A673 (cell line): ENCODE measurements around the gene SRSF10. TPM values are rescaled to one million over a fixed set of nuclear protein-coding genes. Genes with fewer than 3 reads are reported as not detected.

Experiments
- BruUV-seq: library from RNA; stranded (reverse); fragments of 400-500 nt; replicated peaks from 2 replicates; lab custom pipeline; 2021; lab: Mats Ljungman, UMichigan
- CTCF ChIA-PET: fragments of 300-600 bp; sonication (Branson Sonifier 250); formaldehyde crosslinking; loops from one replicate; lab custom pipeline; 2022; ENCODE audit warnings: antibody characterized with exemption; lab: Charles Lee
- POLR2A ChIA-PET: fragments of 300-600 bp; sonication (Branson Sonifier 250); formaldehyde crosslinking; loops from one replicate; lab custom pipeline; 2022; ENCODE audit warnings: antibody characterized with exemption; ENCODE audit not compliant: low non-redundant PET; lab: Charles Lee
- DNase-seq: peaks from one replicate; pipeline ENCODE4 v3.0.0-alpha.2; 2015; ENCODE audit warnings: low spot score
- H3K27ac ChIP-seq: fragments of 200-600 bp; sonication (generic); 2 replicates; pipeline ENCODE4 v1.5.1; 2016; ENCODE audit warnings: mixed run types, low read depth, mild to moderate bottlenecking, mixed read lengths, antibody characterized with exemption, low read length; ENCODE audit not compliant: poor library complexity, severe bottlenecking
- H3K27me3 ChIP-seq: fragments of 200-600 bp; sonication (generic); replicated peaks from 2 replicates; pipeline ENCODE4 v1.6.1; 2017; ENCODE audit warnings: mixed run types, low read depth, mild to moderate bottlenecking, mixed read lengths, antibody characterized with exemption, low read length; ENCODE audit not compliant: insufficient read depth, poor library complexity
- H3K36me3 ChIP-seq: fragments of 200-600 bp; sonication (generic); 2 replicates; pipeline ENCODE4 v1.6.1; 2016; ENCODE audit warnings: mixed run types, mild to moderate bottlenecking, mixed read lengths, antibody characterized with exemption, low read length; ENCODE audit not compliant: insufficient read depth, poor library complexity, severe bottlenecking
- H3K4me1 ChIP-seq: fragments of 200-600 bp; sonication (generic); 2 replicates; pipeline ENCODE4 v1.6.1; 2017; ENCODE audit warnings: mixed run types, mild to moderate bottlenecking, mixed read lengths, antibody characterized with exemption, low read length; ENCODE audit not compliant: insufficient read depth, poor library complexity, severe bottlenecking
- H3K4me3 ChIP-seq: fragments of 200-600 bp; sonication (generic); 2 replicates; pipeline ENCODE4 v1.5.1; 2016; ENCODE audit warnings: low read depth, mixed run types, mild to moderate bottlenecking, mixed read lengths, low read length; ENCODE audit not compliant: poor library complexity, severe bottlenecking
- H3K9me3 ChIP-seq: fragments of 200-600 bp; sonication (generic); 2 replicates; pipeline ENCODE4 v1.6.1; 2016; ENCODE audit warnings: mixed run types, low read depth, mild to moderate bottlenecking, mixed read lengths, antibody characterized with exemption, low read length; ENCODE audit not compliant: poor library complexity, severe bottlenecking
- CTCF ChIP-seq: fragments of 300-800, 200-600 bp; sonication (generic); conservative IDR thresholded peaks from 2 replicates; pipeline ENCODE4 v1.5.1; 2017; ENCODE audit warnings: low read depth, mild to moderate bottlenecking, antibody characterized with exemption, low read length, moderate library complexity, mixed read lengths
- EZH2 ChIP-seq: fragments of 200-600 bp; sonication (generic); IDR thresholded peaks from 2 replicates; pipeline ENCODE4 v1.6.1; 2017; ENCODE audit warnings: borderline replicate concordance, low read depth, mild to moderate bottlenecking, mixed read lengths, antibody characterized with exemption, low read length; ENCODE audit not compliant: poor library complexity, severe bottlenecking
- intact Hi-C: fragments of 100-400 bp; cut with micrococcal nuclease; formaldehyde crosslinking; loops from one replicate; pipeline ENCODE4 v1.10.0; 2022; ENCODE audit not compliant: unreplicated experiment
- total RNA-seq: library from RNA; stranded (reverse); gene quantifications from 2 replicates; pipeline ENCODE4 v1.2.3, GENCODE V29; 2021

Gene SRSF10
- total RNA-seq, 1 experiment from 2014 or later = 218 TPM

GRCh38 chr1:23930270-23930669 is 49.9 kb downstream of the SRSF10 start:
- H3K9me3 ChIP-seq = no peaks in the 10 kb centered on the region
- H3K27me3 ChIP-seq = no peaks in the 10 kb centered on the region
- no peaks in the 10 kb centered on the region for H3K36me3 ChIP-seq
- no peak overlapping the region for H3K27ac ChIP-seq
- BruUV-seq = no TSS peak
- H3K4me1 ChIP-seq = peaks cover 21% of the 10 kb centered on the region
- no peak for TF ChIP-seq EZH2
- no peak for TF ChIP-seq CTCF
- intact Hi-C loops = no loop called here
- ChIA-PET POLR2A (no interaction called here), CTCF (no interaction called here)
- no peak for DNase-seq
- H3K4me3 ChIP-seq = no peak overlapping the region

- no TSS peak for BruUV-seq
- POLR2A ChIA-PET = no interaction called here
- Histone ChIP-seq H3K27ac (no peak overlapping the region), H3K4me3 (no peak overlapping the region), H3K36me3 (no peaks in the 10 kb centered on the region), H3K9me3 (no peaks in the 10 kb centered on the region), H3K4me1 (peaks cover 21% of the 10 kb centered on the region), H3K27me3 (no peaks in the 10 kb centered on the region)
- intact Hi-C loops = no loop called here
- CTCF ChIA-PET = no interaction called here
- no peak for DNase-seq
- no peak for TF ChIP-seq EZH2
- no peak for TF ChIP-seq CTCF
Observed at GRCh38 chr1:23928789-23929188, 51.3 kb downstream of the SRSF10 start.

GRCh38 chr1:23927097-23927496 is 53.0 kb downstream of the SRSF10 start:
- intact Hi-C loops = no loop called here
- ChIA-PET CTCF (no interaction called here), POLR2A (no interaction called here)
- BruUV-seq = no TSS peak
- no peaks in the 10 kb centered on the region for H3K9me3 ChIP-seq
- H3K4me3 ChIP-seq = no peak overlapping the region
- peaks cover 16% of the 10 kb centered on the region for H3K4me1 ChIP-seq
- no peak for DNase-seq
- no peak overlapping the region for H3K27ac ChIP-seq
- H3K27me3 ChIP-seq = no peaks in the 10 kb centered on the region
- TF ChIP-seq EZH2 (no peak), CTCF (no peak)
- H3K36me3 ChIP-seq = no peaks in the 10 kb centered on the region
